GM23338 (cell line): ENCODE results near the gene MROH7. TPM values are rescaled to one million over a fixed set of nuclear protein-coding genes. Genes with fewer than 3 reads are reported as not detected.

Experiments
- ATAC-seq: fragments of 200-7000 bp; cut with Tn5 transposase; 3 replicates; pipeline ENCODE4 v1.9.1; 2020
- DNase-seq: peaks from one replicate; pipeline ENCODE4 v3.0.0-alpha.2; 2015; ENCODE audit warnings: low spot score
- H2AFZ ChIP-seq: fragments of 200-600 bp; sonication (generic); 2 replicates; pipeline ENCODE4 v1.8.0; 2016; ENCODE audit warnings: antibody characterized with exemption, mild to moderate bottlenecking, moderate library complexity
- H3F3A ChIP-seq: fragments of 200-600 bp; sonication (generic); replicated peaks from 2 replicates; pipeline ENCODE4 v1.8.0; 2017; ENCODE audit warnings: antibody characterized with exemption, mixed run types, low read depth
- H3K27ac ChIP-seq: fragments of 200-600 bp; sonication (generic); 2 replicates; pipeline ENCODE4 v1.6.1; 2016; ENCODE audit warnings: low read depth
- H3K27me3 ChIP-seq: fragments of 200-600 bp; sonication (generic); 2 replicates; pipeline ENCODE4 v1.8.0; 2016; ENCODE audit warnings: mild to moderate bottlenecking, mixed run types, moderate library complexity; ENCODE audit not compliant: insufficient read depth
- H3K36me3 ChIP-seq: fragments of 200-600 bp; sonication (generic); 2 replicates; pipeline ENCODE4 v1.8.0; 2016; ENCODE audit warnings: mild to moderate bottlenecking; ENCODE audit not compliant: insufficient read depth
- H3K4me1 ChIP-seq: fragments of 200-600 bp; sonication (generic); 2 replicates; pipeline ENCODE4 v1.8.0; 2016; ENCODE audit warnings: mild to moderate bottlenecking, moderate library complexity; ENCODE audit not compliant: insufficient read depth
- H3K4me2 ChIP-seq: fragments of 200-600 bp; sonication (generic); 2 replicates; pipeline ENCODE4 v1.7.1; 2017; ENCODE audit warnings: mixed run types
- H3K4me3 ChIP-seq: fragments of 200-600 bp; sonication (generic); 2 replicates; pipeline ENCODE4 v1.6.1; 2016; ENCODE audit warnings: mixed run types
- H3K79me2 ChIP-seq: fragments of 200-600 bp; sonication (generic); replicated peaks from 2 replicates; pipeline ENCODE4 v1.8.0; 2017; ENCODE audit warnings: mild to moderate bottlenecking; ENCODE audit not compliant: insufficient read depth
- H3K9me2 ChIP-seq: fragments of 200-600 bp; sonication (generic); 2 replicates; pipeline ENCODE4 v1.8.0; 2017; ENCODE audit not compliant: insufficient read depth
- H4K20me1 ChIP-seq: fragments of 200-600 bp; sonication (generic); replicated peaks from 2 replicates; pipeline ENCODE4 v1.8.0; 2017; ENCODE audit warnings: mild to moderate bottlenecking; ENCODE audit not compliant: insufficient read depth
- H3K27ac Mint-ChIP-seq: 2 replicates; pipeline ENCODE4 v1.8.0; 2020; ENCODE audit warnings: inconsistent platforms, mild to moderate bottlenecking, moderate library complexity, mixed read lengths
- H3K27me3 Mint-ChIP-seq: 3 replicates; pipeline ENCODE4 v1.8.0; 2022; ENCODE audit warnings: low read depth, mild to moderate bottlenecking, moderate library complexity, mixed read lengths, inconsistent platforms; ENCODE audit not compliant: insufficient read depth, poor library complexity
- H3K36me3 Mint-ChIP-seq: 3 replicates; pipeline ENCODE4 v1.8.0; 2021; ENCODE audit warnings: low read depth, mild to moderate bottlenecking, inconsistent platforms, moderate library complexity, mixed read lengths
- H3K4me1 Mint-ChIP-seq: 3 replicates; pipeline ENCODE4 v1.8.0; 2020; ENCODE audit warnings: mild to moderate bottlenecking, inconsistent platforms, mixed read lengths
- H3K4me3 Mint-ChIP-seq: 3 replicates; pipeline ENCODE4 v1.8.0; 2021; ENCODE audit warnings: moderate library complexity, mild to moderate bottlenecking, inconsistent platforms, mixed read lengths
- H3K9me3 Mint-ChIP-seq: 3 replicates; pipeline ENCODE4 v1.8.0; 2020; ENCODE audit warnings: moderate library complexity, mild to moderate bottlenecking, inconsistent platforms, mixed read lengths
- CREB1 ChIP-seq: fragments of 250-450 bp; sonication (Bioruptor Pico); IDR thresholded peaks from 2 replicates; pipeline ENCODE4 v1.5.0; 2020; ENCODE audit warnings: low read depth, mild to moderate bottlenecking, moderate library complexity
- EZH2 ChIP-seq: fragments of 200-600 bp; sonication (generic); IDR thresholded peaks from one replicate; pipeline ENCODE4 v1.8.0; 2017; ENCODE audit warnings: antibody characterized with exemption, mild to moderate bottlenecking, low read depth; ENCODE audit not compliant: unreplicated experiment
- EZH2phosphoT487 ChIP-seq: fragments of 200-600 bp; sonication (generic); IDR thresholded peaks from one replicate; pipeline ENCODE4 v1.8.1; 2018; ENCODE audit warnings: antibody characterized with exemption; ENCODE audit not compliant: unreplicated experiment
- JUNB ChIP-seq: IDR thresholded peaks from one replicate; pipeline ENCODE4 v1.6.1; 2016; ENCODE audit warnings: antibody characterized with exemption; ENCODE audit not compliant: unreplicated experiment
- NANOG ChIP-seq: IDR thresholded peaks from 2 replicates; pipeline ENCODE4 v1.6.1; 2016; ENCODE audit warnings: antibody characterized with exemption, borderline replicate concordance
- POLR2AphosphoS5 ChIP-seq: IDR thresholded peaks from 2 replicates; pipeline ENCODE4 v1.6.1; 2016; ENCODE audit warnings: antibody characterized with exemption, low read depth
- STAT1 ChIP-seq: IDR thresholded peaks from one replicate; pipeline ENCODE4 v1.6.1; 2016; ENCODE audit warnings: antibody characterized with exemption; ENCODE audit not compliant: unreplicated experiment
- ZNF114 ChIP-seq: fragments of 250-450 bp; sonication (Bioruptor Pico); IDR thresholded peaks from 2 replicates; pipeline ENCODE4 v1.5.0; 2020; ENCODE audit warnings: mild to moderate bottlenecking, moderate library complexity
- ZNF331 ChIP-seq: fragments of 250-450 bp; sonication (Bioruptor Pico); IDR thresholded peaks from 2 replicates; pipeline ENCODE4 v1.5.0; 2020; ENCODE audit warnings: low read depth, mild to moderate bottlenecking, moderate library complexity
- polyA plus RNA-seq: library from polyadenylated mRNA; unstranded; fragments of >200 nt; fragmentation: Nextera tagmentation; extraction: Ambion mirVana; gene quantifications from 2 replicates; pipeline ENCODE4 v1.2.1, GENCODE V29; 2016
- total RNA-seq: library from RNA; depleted of rRNA; stranded (reverse); fragments of >200 nt; shearing (Covaris generic); gene quantifications from 2 replicates; pipeline ENCODE4 v1.2.3, GENCODE V29; 2014
- TF ChIP-seq, protein P1 (sequence below), 2 experiments: fragments of 200-600 bp in 1 of 2; sonication (generic) in 1 of 2; conservative IDR thresholded peaks; 2 replicates each; pipeline versions ENCODE4 v1.5.1 to v1.6.1; 2016 to 2017; ENCODE audit warnings: antibody characterized with exemption in 2 of 2, low read depth in 2 of 2, mild to moderate bottlenecking in 2 of 2, moderate library complexity in 1 of 2
- TF ChIP-seq, protein P2 (sequence below): IDR thresholded peaks from one replicate; pipeline ENCODE4 v1.6.1; 2018; ENCODE audit warnings: antibody characterized with exemption; ENCODE audit not compliant: unreplicated experiment
- TF ChIP-seq, protein P3 (sequence below): fragments of 250-450 bp; sonication (Bioruptor Pico); IDR thresholded peaks from 2 replicates; pipeline ENCODE4 v1.5.0; 2020; ENCODE audit warnings: mild to moderate bottlenecking, moderate library complexity
- TF ChIP-seq, protein P4 (sequence below): IDR thresholded peaks from 2 replicates; pipeline ENCODE4 v1.6.1; 2016; ENCODE audit warnings: antibody characterized with exemption

MROH7 gene
- total and polyA plus RNA-seq, 2 experiments from 2014 or later, result 0.17 TPM; not detected in 1

DNA sequence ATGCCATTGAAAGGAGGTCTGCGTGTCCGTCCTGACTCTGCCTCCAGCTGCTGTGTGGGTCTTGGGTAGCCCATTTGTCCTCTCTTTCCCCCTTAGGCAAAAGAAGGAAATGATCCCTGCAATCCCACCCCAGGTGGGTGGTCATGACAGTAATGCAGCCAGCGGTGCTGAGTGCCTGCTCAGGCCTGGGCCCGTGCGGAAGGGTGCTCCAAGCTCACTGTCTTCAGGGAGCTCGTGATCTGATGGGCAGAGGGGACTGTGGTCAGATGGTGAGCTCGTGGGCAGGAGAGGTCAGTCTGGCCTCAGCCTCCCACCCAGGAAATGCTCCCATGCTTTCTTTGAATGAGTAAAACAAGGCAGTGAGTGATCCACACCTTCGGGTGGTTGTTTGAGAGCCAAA, 38.8 kb downstream of the MROH7 start:
- Histone ChIP-seq H3K4me1 (no peaks in the 10 kb centered on the region), H4K20me1 (no peaks in the 10 kb centered on the region), H3F3A (no peaks in the 10 kb centered on the region), H3K27me3 (no peaks in the 10 kb centered on the region), H3K4me3 (no peak overlapping the region), H2AFZ (no peak overlapping the region), H3K9me2 (no peaks in the 10 kb centered on the region), H3K4me2 (no peak overlapping the region), H3K79me2 (no peaks in the 10 kb centered on the region), H3K27ac (no peak overlapping the region), H3K36me3 (no peaks in the 10 kb centered on the region)
- no peak for TF ChIP-seq ZNF114 (CRISPR knock-in tag)
- no peak for TF ChIP-seq ZNF331 (CRISPR knock-in tag)
- TF ChIP-seq, protein P1, sequence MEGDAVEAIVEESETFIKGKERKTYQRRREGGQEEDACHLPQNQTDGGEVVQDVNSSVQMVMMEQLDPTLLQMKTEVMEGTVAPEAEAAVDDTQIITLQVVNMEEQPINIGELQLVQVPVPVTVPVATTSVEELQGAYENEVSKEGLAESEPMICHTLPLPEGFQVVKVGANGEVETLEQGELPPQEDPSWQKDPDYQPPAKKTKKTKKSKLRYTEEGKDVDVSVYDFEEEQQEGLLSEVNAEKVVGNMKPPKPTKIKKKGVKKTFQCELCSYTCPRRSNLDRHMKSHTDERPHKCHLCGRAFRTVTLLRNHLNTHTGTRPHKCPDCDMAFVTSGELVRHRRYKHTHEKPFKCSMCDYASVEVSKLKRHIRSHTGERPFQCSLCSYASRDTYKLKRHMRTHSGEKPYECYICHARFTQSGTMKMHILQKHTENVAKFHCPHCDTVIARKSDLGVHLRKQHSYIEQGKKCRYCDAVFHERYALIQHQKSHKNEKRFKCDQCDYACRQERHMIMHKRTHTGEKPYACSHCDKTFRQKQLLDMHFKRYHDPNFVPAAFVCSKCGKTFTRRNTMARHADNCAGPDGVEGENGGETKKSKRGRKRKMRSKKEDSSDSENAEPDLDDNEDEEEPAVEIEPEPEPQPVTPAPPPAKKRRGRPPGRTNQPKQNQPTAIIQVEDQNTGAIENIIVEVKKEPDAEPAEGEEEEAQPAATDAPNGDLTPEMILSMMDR (conservative IDR thresholded peaks at IDR 0.05; ENCODE audit: low read depth in 2 of 2), result no peak
- TF ChIP-seq, protein P2, sequence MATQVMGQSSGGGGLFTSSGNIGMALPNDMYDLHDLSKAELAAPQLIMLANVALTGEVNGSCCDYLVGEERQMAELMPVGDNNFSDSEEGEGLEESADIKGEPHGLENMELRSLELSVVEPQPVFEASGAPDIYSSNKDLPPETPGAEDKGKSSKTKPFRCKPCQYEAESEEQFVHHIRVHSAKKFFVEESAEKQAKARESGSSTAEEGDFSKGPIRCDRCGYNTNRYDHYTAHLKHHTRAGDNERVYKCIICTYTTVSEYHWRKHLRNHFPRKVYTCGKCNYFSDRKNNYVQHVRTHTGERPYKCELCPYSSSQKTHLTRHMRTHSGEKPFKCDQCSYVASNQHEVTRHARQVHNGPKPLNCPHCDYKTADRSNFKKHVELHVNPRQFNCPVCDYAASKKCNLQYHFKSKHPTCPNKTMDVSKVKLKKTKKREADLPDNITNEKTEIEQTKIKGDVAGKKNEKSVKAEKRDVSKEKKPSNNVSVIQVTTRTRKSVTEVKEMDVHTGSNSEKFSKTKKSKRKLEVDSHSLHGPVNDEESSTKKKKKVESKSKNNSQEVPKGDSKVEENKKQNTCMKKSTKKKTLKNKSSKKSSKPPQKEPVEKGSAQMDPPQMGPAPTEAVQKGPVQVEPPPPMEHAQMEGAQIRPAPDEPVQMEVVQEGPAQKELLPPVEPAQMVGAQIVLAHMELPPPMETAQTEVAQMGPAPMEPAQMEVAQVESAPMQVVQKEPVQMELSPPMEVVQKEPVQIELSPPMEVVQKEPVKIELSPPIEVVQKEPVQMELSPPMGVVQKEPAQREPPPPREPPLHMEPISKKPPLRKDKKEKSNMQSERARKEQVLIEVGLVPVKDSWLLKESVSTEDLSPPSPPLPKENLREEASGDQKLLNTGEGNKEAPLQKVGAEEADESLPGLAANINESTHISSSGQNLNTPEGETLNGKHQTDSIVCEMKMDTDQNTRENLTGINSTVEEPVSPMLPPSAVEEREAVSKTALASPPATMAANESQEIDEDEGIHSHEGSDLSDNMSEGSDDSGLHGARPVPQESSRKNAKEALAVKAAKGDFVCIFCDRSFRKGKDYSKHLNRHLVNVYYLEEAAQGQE, result no peak
- TF ChIP-seq POLR2AphosphoS5, result no peak
- TF ChIP-seq, protein P3, sequence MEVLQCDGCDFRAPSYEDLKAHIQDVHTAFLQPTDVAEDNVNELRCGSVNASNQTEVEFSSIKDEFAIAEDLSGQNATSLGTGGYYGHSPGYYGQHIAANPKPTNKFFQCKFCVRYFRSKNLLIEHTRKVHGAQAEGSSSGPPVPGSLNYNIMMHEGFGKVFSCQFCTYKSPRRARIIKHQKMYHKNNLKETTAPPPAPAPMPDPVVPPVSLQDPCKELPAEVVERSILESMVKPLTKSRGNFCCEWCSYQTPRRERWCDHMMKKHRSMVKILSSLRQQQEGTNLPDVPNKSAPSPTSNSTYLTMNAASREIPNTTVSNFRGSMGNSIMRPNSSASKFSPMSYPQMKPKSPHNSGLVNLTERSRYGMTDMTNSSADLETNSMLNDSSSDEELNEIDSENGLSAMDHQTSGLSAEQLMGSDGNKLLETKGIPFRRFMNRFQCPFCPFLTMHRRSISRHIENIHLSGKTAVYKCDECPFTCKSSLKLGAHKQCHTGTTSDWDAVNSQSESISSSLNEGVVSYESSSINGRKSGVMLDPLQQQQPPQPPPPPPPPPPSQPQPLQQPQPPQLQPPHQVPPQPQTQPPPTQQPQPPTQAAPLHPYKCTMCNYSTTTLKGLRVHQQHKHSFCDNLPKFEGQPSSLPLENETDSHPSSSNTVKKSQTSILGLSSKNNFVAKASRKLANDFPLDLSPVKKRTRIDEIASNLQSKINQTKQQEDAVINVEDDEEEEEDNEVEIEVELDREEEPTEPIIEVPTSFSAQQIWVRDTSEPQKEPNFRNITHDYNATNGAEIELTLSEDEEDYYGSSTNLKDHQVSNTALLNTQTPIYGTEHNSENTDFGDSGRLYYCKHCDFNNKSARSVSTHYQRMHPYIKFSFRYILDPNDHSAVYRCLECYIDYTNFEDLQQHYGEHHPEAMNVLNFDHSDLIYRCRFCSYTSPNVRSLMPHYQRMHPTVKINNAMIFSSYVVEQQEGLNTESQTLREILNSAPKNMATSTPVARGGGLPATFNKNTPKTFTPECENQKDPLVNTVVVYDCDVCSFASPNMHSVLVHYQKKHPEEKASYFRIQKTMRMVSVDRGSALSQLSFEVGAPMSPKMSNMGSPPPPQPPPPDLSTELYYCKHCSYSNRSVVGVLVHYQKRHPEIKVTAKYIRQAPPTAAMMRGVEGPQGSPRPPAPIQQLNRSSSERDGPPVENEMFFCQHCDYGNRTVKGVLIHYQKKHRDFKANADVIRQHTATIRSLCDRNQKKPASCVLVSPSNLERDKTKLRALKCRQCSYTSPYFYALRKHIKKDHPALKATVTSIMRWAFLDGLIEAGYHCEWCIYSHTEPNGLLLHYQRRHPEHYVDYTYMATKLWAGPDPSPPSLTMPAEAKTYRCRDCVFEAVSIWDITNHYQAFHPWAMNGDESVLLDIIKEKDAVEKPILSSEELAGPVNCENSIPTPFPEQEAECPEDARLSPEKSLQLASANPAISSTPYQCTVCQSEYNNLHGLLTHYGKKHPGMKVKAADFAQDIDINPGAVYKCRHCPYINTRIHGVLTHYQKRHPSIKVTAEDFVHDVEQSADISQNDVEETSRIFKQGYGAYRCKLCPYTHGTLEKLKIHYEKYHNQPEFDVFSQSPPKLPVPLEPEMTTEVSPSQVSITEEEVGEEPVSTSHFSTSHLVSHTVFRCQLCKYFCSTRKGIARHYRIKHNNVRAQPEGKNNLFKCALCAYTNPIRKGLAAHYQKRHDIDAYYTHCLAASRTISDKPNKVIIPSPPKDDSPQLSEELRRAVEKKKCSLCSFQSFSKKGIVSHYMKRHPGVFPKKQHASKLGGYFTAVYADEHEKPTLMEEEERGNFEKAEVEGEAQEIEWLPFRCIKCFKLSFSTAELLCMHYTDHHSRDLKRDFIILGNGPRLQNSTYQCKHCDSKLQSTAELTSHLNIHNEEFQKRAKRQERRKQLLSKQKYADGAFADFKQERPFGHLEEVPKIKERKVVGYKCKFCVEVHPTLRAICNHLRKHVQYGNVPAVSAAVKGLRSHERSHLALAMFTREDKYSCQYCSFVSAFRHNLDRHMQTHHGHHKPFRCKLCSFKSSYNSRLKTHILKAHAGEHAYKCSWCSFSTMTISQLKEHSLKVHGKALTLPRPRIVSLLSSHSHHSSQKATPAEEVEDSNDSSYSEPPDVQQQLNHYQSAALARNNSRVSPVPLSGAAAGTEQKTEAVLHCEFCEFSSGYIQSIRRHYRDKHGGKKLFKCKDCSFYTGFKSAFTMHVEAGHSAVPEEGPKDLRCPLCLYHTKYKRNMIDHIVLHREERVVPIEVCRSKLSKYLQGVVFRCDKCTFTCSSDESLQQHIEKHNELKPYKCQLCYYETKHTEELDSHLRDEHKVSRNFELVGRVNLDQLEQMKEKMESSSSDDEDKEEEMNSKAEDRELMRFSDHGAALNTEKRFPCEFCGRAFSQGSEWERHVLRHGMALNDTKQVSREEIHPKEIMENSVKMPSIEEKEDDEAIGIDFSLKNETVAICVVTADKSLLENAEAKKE (CRISPR knock-in tag), result no peak
- no peak for TF ChIP-seq EZH2
- no peak for TF ChIP-seq CREB1 (CRISPR knock-in tag)
- no peak for TF ChIP-seq NANOG
- TF ChIP-seq, protein P4, sequence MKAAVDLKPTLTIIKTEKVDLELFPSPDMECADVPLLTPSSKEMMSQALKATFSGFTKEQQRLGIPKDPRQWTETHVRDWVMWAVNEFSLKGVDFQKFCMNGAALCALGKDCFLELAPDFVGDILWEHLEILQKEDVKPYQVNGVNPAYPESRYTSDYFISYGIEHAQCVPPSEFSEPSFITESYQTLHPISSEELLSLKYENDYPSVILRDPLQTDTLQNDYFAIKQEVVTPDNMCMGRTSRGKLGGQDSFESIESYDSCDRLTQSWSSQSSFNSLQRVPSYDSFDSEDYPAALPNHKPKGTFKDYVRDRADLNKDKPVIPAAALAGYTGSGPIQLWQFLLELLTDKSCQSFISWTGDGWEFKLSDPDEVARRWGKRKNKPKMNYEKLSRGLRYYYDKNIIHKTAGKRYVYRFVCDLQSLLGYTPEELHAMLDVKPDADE, result no peak
- no peak for TF ChIP-seq EZH2phosphoT487
- TF ChIP-seq STAT1, result no peak
- TF ChIP-seq JUNB, result no peak
- Mint-ChIP-seq H3K27ac (no peak overlapping the region), H3K4me3 (no peak overlapping the region), H3K27me3 (peaks cover 5% of the 10 kb centered on the region), H3K4me1 (peaks cover 11% of the 10 kb centered on the region), H3K9me3 (no peaks in the 10 kb centered on the region), H3K36me3 (no peaks in the 10 kb centered on the region)
- no peak for DNase-seq
- no peak for ATAC-seq
